Thyroid gland (tissue), 4 donors: ENCODE measurements around the gene ACE. TPM values are rescaled to one million over a fixed set of nuclear protein-coding genes. Genes with fewer than 3 reads are reported as not detected.

Source experiments
- DNase-seq, 2 donors: peaks; one replicate each; pipeline ENCODE4 v3.0.0-alpha.2; 2019
- H3K27ac ChIP-seq, 3 donors: fragments of 200-600 bp; sonication (generic); 1 replicate in 2 of 3; 2 replicates in 1 of 3; pipeline ENCODE4 v1.5.1; 2016 to 2019; ENCODE audit warnings: mild to moderate bottlenecking in 1 of 3, moderate library complexity in 1 of 3
- H3K27me3 ChIP-seq: fragments of 200-600 bp; sonication (generic); one replicate; pipeline ENCODE4 v1.5.1; 2019
- H3K36me3 ChIP-seq, 2 donors: fragments of 200-600 bp; sonication (generic); one replicate each; pipeline ENCODE4 v1.5.1; 2016 to 2019
- H3K4me1 ChIP-seq, 2 donors: fragments of 200-600 bp; sonication (generic); one replicate each; pipeline ENCODE4 v1.5.1; 2017 to 2019
- H3K4me3 ChIP-seq, 3 donors: fragments of 200-600 bp; sonication (generic); replicated peaks in 1 of 3; 1 replicate in 2 of 3; 2 replicates in 1 of 3; pipeline ENCODE4 v1.5.1; 2016; ENCODE audit warnings: mild to moderate bottlenecking in 1 of 3
- H3K9me3 ChIP-seq: fragments of 200-600 bp; sonication (generic); one replicate; pipeline ENCODE4 v1.5.1; 2017
- POLR2A ChIP-seq, 2 donors: fragments of 450-650 bp; IDR thresholded peaks; one replicate each; pipeline ENCODE4 v1.6.1; 2017; ENCODE audit warnings: antibody characterized with exemption in 2 of 2, mild to moderate bottlenecking in 2 of 2, moderate library complexity in 1 of 2
- WGBS, 2 donors: methylation state at CpG; one replicate each; pipeline ENCODE4 v1.1.5; 2017; 5-methylcytosine and 5-hydroxymethylcytosine counted together
- intact Hi-C: fragments of 100-400 bp; cut with DNase I; formaldehyde crosslinking; loops from one replicate; pipeline ENCODE4 v1.15.1; 2023
- total RNA-seq, 4 donors: library from RNA; depleted of rRNA; stranded (reverse); fragments of >200 nt; gene quantifications; one replicate each; pipeline ENCODE4 v1.2.3, GENCODE V29; 2016
- TF ChIP-seq, protein P1 (sequence below), 6 experiments: fragments of 200-600 bp in 3 of 6; fragments of 450-650 bp in 3 of 6; sonication (generic) in 3 of 6; IDR thresholded peaks; one replicate each; pipeline ENCODE4 v1.5.1; 2016 to 2019; ENCODE audit warnings: antibody characterized with exemption in 6 of 6, mild to moderate bottlenecking in 2 of 6, inconsistent platforms in 1 of 6, moderate library complexity in 1 of 6

The ACE gene
- total RNA-seq, 4 donors from 2014 or later: 1.1 to 12.7 (median 10.3) TPM

GRCh38 chr17:63524051-63524450 lies 47.2 kb downstream of the ACE start:
- Histone ChIP-seq H3K4me3 (no peak overlapping the region), H3K27ac (no peak overlapping the region), H3K4me1 (peaks cover 3 to 8% of the 10 kb centered on the region in 2 donors), H3K36me3 (no peaks in the 10 kb centered on the region), H3K9me3 (no peaks in the 10 kb centered on the region), H3K27me3 (no peaks in the 10 kb centered on the region)
- DNase-seq: no peak
- TF ChIP-seq POLR2A (IDR thresholded peaks at IDR 0.05): no peak
- TF ChIP-seq, protein P1, sequence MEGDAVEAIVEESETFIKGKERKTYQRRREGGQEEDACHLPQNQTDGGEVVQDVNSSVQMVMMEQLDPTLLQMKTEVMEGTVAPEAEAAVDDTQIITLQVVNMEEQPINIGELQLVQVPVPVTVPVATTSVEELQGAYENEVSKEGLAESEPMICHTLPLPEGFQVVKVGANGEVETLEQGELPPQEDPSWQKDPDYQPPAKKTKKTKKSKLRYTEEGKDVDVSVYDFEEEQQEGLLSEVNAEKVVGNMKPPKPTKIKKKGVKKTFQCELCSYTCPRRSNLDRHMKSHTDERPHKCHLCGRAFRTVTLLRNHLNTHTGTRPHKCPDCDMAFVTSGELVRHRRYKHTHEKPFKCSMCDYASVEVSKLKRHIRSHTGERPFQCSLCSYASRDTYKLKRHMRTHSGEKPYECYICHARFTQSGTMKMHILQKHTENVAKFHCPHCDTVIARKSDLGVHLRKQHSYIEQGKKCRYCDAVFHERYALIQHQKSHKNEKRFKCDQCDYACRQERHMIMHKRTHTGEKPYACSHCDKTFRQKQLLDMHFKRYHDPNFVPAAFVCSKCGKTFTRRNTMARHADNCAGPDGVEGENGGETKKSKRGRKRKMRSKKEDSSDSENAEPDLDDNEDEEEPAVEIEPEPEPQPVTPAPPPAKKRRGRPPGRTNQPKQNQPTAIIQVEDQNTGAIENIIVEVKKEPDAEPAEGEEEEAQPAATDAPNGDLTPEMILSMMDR (IDR thresholded peaks at IDR 0.05): no peak
- intact Hi-C loops: no loop called here
- 90% methylated on average over 14 of the region's 14 CpGs for WGBS, 2 donors

DNA sequence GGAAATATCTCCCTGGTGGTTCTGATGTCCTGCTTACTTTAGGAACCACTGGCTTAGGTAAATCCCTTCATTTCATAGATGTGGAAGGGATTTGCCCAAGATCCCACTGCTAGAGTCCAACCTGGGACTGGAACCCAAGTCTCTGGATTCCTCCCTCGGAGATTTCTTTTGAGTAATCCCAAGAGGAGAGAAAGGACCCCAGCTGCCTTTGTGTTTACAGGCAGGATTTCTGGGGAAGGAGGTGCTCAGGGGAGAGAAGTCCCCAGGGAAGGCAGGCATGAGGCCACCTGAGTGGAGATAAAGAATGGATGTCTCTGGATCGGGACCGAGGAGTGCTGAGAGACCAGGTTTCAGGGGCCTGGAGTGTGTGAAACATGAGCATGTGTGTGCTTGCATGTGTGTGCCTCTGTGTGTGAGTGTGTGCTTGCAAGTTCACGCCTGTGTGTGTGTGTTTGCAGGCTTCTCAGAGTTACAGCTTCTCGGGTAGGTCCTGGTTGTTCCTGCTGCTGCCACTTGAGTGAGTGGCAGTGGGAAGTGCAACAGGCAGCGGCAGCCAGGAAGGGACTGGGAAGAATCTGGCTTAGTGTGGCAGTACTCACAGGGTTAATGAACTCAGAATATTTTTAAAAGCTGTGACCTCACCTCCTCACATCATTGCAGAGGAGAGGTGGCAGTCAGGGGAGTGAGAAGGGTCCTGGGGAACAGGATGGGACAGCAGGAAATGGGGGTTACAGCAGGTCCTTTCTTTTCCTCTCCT lies 48.5 kb downstream of the ACE start:
- no peak for TF ChIP-seq POLR2A (IDR thresholded peaks at IDR 0.05)
- TF ChIP-seq, protein P1 (IDR thresholded peaks at IDR 0.05): no peak
- Histone ChIP-seq H3K4me1 (peaks cover 3 to 8% of the 10 kb centered on the region in 2 donors), H3K27me3 (no peaks in the 10 kb centered on the region), H3K4me3 (no peak overlapping the region), H3K9me3 (no peaks in the 10 kb centered on the region), H3K27ac (no peak overlapping the region), H3K36me3 (no peaks in the 10 kb centered on the region)
- DNase-seq: no peak
- intact Hi-C loops: no loop called here
- WGBS, 2 donors: 39 to 58% methylated on average over 5 to 6 of the region's 6 CpGs

DNA sequence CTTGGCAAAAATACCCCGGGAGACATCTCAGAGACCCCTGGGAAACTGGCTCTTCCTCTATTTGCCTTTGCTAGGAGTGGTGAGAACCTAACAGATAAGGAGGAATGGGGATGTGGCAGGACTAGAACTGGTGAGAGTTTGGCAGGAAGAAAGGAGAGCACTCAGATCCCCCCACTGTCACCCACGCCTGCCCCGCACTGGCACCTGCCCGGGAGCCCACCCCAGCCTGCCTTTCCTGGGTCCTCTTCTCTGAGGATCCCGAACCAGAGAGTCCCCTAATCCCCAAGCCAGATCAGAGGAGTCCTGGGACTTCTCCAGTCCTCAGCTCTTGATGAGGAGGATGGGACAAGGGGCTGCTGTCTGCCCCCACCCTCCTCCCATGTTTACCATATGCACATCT lies 50.0 kb downstream of the ACE start:
- no peak overlapping the region for H3K27ac ChIP-seq
- intact Hi-C loops: no loop called here
- no peak for DNase-seq
- 60 to 72% methylated on average over 1 to 5 of the region's 5 CpGs for WGBS, 2 donors
- no peaks in the 10 kb centered on the region for H3K9me3 ChIP-seq
- TF ChIP-seq POLR2A (IDR thresholded peaks at IDR 0.05): no peak
- TF ChIP-seq, protein P1 (IDR thresholded peaks at IDR 0.05): no peak
- no peaks in the 10 kb centered on the region for H3K27me3 ChIP-seq
- peaks cover 3 to 8% of the 10 kb centered on the region in 2 donors for H3K4me1 ChIP-seq
- no peaks in the 10 kb centered on the region for H3K36me3 ChIP-seq
- no peak overlapping the region for H3K4me3 ChIP-seq

DNA sequence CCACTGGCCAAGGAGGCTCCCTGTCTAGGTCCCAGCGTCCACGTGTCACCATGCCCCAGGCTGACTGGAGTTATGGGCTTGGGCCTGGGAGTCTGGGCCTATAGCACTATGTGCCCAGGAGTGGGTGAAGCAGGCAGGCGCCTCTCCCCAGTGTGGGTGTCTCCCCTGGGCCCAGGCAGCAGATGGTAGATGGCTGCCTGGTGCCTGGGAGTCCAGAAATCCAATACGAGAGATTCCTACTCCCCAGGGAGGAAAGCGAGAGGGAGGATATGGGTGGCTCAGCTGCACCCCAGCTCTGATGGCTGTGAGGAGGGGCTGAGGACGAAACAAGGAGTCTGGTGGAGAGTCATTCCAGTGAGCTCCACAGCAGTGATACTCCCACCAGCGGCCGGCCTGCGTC lies 51.3 kb downstream of the ACE start:
- intact Hi-C loops: no loop called here
- no peak for DNase-seq
- WGBS, 2 donors: 86 to 100% methylated on average over 2 to 9 of the region's 9 CpGs
- Histone ChIP-seq H3K4me3 (no peak overlapping the region), H3K36me3 (no peaks in the 10 kb centered on the region), H3K27me3 (no peaks in the 10 kb centered on the region), H3K4me1 (peaks cover 3% of the 10 kb centered on the region in 2 donors), H3K27ac (no peak overlapping the region), H3K9me3 (no peaks in the 10 kb centered on the region)
- TF ChIP-seq, protein P1 (IDR thresholded peaks at IDR 0.05): no peak
- no peak for TF ChIP-seq POLR2A (IDR thresholded peaks at IDR 0.05)

GRCh38 chr17:63529711-63530556 lies 53.1 kb downstream of the ACE start:
- Histone ChIP-seq H3K4me1 (no peaks in the 10 kb centered on the region), H3K27ac (no peak overlapping the region), H3K36me3 (no peaks in the 10 kb centered on the region), H3K9me3 (no peaks in the 10 kb centered on the region), H3K27me3 (no peaks in the 10 kb centered on the region), H3K4me3 (no peak overlapping the region)
- DNase-seq: no peak
- intact Hi-C loops: no loop called here
- 84 to 85% methylated on average over 5 to 21 of the region's 26 CpGs for WGBS, 2 donors
- TF ChIP-seq POLR2A (IDR thresholded peaks at IDR 0.05): no peak
- TF ChIP-seq, protein P1 (IDR thresholded peaks at IDR 0.05): no peak
